Adipocyte (in vitro differentiated cells): ENCODE measurements around the gene ADGRB3.

Experiments used
- DNase-seq: peaks from one replicate; pipeline ENCODE4 v3.0.0-alpha.2; 2015; ENCODE audit warnings: low read depth
- H3K27me3 ChIP-seq: replicated peaks from 2 replicates; pipeline ENCODE4 v1.7.0; 2013; ENCODE audit warnings: mild to moderate bottlenecking, low read length, moderate library complexity; ENCODE audit not compliant: control insufficient read depth, insufficient read depth
- H3K36me3 ChIP-seq: 2 replicates; pipeline ENCODE4 v1.7.0; 2013; ENCODE audit warnings: low read length, mild to moderate bottlenecking, moderate library complexity; ENCODE audit not compliant: control insufficient read depth, insufficient read depth, severe bottlenecking
- H3K4me1 ChIP-seq: 2 replicates; pipeline ENCODE4 v1.7.0; 2013; ENCODE audit warnings: mild to moderate bottlenecking, low read length, moderate library complexity; ENCODE audit not compliant: control insufficient read depth, insufficient read depth
- H3K4me3 ChIP-seq: 2 replicates; pipeline ENCODE4 v1.7.0; 2013; ENCODE audit warnings: mild to moderate bottlenecking, low read length, moderate library complexity
- H3K9ac ChIP-seq: 2 replicates; pipeline ENCODE4 v1.7.0; 2013; ENCODE audit warnings: mild to moderate bottlenecking, low read length, moderate library complexity
- H3K9me3 ChIP-seq: 2 replicates; pipeline ENCODE4 v1.7.0; 2013; ENCODE audit warnings: mild to moderate bottlenecking, low read length, moderate library complexity; ENCODE audit not compliant: control insufficient read depth

The ADGRB3 gene

DNA sequence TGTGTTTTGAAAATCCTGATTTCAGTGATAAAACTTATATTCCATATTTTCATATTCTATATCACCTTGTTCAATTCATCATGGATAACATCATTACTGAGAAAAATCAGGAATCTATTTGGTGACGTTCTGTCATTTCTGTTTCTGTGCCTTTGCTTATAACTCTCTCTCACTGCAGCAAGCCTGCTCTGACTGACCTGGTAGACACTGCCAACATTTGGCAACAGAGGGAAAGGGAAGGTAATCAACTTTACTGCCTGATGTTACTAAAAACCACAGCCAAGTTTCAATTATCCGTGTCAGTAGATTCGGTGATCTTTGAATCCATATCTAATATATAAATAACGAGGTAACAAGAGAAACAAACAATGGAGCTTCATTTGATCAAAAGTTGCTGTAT, 659.8 kb downstream of the ADGRB3 start:
- no peaks in the 10 kb centered on the region for H3K27me3 ChIP-seq
- H3K36me3 ChIP-seq: no peaks in the 10 kb centered on the region
- H3K9ac ChIP-seq: no peak overlapping the region
- H3K9me3 ChIP-seq: no peaks in the 10 kb centered on the region
- DNase-seq: no peak
- H3K4me1 ChIP-seq: no peaks in the 10 kb centered on the region
- no peak overlapping the region for H3K4me3 ChIP-seq

GRCh38 chr6:69303382-69303781, 668.3 kb downstream of the ADGRB3 start:
- H3K9me3 ChIP-seq: no peaks in the 10 kb centered on the region
- no peaks in the 10 kb centered on the region for H3K4me1 ChIP-seq
- H3K36me3 ChIP-seq: no peaks in the 10 kb centered on the region
- H3K27me3 ChIP-seq: no peaks in the 10 kb centered on the region
- no peak overlapping the region for H3K4me3 ChIP-seq
- no peak overlapping the region for H3K9ac ChIP-seq
- DNase-seq: no peak

GRCh38 chr6:69305456-69305855, 670.4 kb downstream of the ADGRB3 start:
- Histone ChIP-seq H3K9me3 (no peaks in the 10 kb centered on the region), H3K4me1 (no peaks in the 10 kb centered on the region), H3K4me3 (no peak overlapping the region), H3K9ac (no peak overlapping the region), H3K36me3 (no peaks in the 10 kb centered on the region), H3K27me3 (no peaks in the 10 kb centered on the region)
- DNase-seq: no peak

GRCh38 chr6:69308584-69308983, 673.5 kb downstream of the ADGRB3 start:
- Histone ChIP-seq H3K9ac (no peak overlapping the region), H3K4me3 (no peak overlapping the region), H3K36me3 (no peaks in the 10 kb centered on the region), H3K4me1 (no peaks in the 10 kb centered on the region), H3K27me3 (no peaks in the 10 kb centered on the region), H3K9me3 (no peaks in the 10 kb centered on the region)
- DNase-seq: no peak

DNA sequence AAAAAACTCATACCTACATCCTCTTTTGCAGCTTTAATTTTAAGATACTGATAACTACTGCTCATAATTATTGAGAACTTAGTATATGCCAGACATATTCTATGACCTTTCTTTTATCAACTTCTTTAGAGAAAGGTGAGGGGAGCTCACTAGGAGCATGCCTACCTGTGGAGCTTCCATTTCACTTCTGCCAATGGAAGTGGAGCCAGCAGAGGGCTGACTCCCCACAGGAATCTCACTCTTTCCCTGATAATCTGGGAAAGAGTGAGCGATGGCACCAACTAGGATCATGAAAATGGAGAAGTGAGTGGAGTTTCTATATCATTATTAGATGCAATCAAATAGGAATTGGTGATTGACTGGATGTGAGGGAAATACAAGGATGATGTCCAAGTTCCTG, 676.8 kb downstream of the ADGRB3 start:
- no peaks in the 10 kb centered on the region for H3K4me1 ChIP-seq
- no peaks in the 10 kb centered on the region for H3K36me3 ChIP-seq
- no peaks in the 10 kb centered on the region for H3K27me3 ChIP-seq
- DNase-seq: no peak
- no peaks in the 10 kb centered on the region for H3K9me3 ChIP-seq
- no peak overlapping the region for H3K9ac ChIP-seq
- H3K4me3 ChIP-seq: no peak overlapping the region

GRCh38 chr6:69314001-69314400, 678.9 kb downstream of the ADGRB3 start:
- Histone ChIP-seq H3K9ac (no peak overlapping the region), H3K4me3 (no peak overlapping the region), H3K9me3 (no peaks in the 10 kb centered on the region), H3K4me1 (no peaks in the 10 kb centered on the region), H3K36me3 (no peaks in the 10 kb centered on the region), H3K27me3 (no peaks in the 10 kb centered on the region)
- no peak for DNase-seq

GRCh38 chr6:69314531-69314930, 679.4 kb downstream of the ADGRB3 start:
- H3K27me3 ChIP-seq: no peaks in the 10 kb centered on the region
- no peaks in the 10 kb centered on the region for H3K36me3 ChIP-seq
- no peaks in the 10 kb centered on the region for H3K9me3 ChIP-seq
- H3K4me3 ChIP-seq: no peak overlapping the region
- no peak overlapping the region for H3K9ac ChIP-seq
- H3K4me1 ChIP-seq: no peaks in the 10 kb centered on the region
- DNase-seq: no peak

DNA sequence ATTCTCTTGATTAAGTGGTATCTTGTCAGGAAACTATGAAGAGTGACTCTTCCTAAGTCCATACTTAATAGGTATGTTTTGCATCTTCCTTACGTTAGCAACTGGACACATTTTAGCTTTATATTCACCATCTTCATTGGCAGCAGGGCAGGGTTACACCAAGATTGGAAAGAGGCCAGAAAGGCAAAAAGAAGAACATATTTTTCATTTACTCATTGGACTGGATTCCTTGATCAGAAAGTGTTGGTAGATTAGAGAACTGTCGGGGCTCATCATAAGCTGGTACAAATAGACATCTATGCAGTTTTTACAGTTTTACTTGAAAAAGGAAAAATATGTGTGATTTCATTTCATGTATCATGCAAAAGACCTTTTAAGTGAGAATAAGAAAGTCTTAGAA, 696.8 kb downstream of the ADGRB3 start:
- Histone ChIP-seq H3K9ac (no peak overlapping the region), H3K36me3 (no peaks in the 10 kb centered on the region), H3K4me3 (no peak overlapping the region), H3K9me3 (no peaks in the 10 kb centered on the region), H3K4me1 (no peaks in the 10 kb centered on the region), H3K27me3 (no peaks in the 10 kb centered on the region)
- DNase-seq: no peak

DNA sequence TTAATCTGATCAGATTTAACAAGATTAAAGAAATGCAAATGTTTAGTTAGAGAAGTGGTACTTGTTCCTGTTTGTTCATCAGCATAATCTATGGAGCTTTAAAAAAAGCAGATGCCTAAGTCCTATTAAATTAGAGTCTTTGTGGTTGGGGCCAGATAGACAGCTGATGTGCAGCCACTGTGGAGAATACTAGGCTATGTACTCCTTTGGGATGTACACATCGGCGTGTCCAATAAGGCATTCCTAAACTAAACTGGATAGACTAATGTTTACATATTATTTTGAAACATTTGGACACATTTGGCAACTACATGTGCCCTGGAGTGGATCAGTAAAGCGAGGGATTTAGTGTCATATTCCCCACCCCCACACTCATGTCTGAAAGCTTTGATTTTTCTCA, 702.2 kb downstream of the ADGRB3 start:
- no peak overlapping the region for H3K9ac ChIP-seq
- H3K27me3 ChIP-seq: no peaks in the 10 kb centered on the region
- no peaks in the 10 kb centered on the region for H3K9me3 ChIP-seq
- no peak for DNase-seq
- no peaks in the 10 kb centered on the region for H3K36me3 ChIP-seq
- no peaks in the 10 kb centered on the region for H3K4me1 ChIP-seq
- H3K4me3 ChIP-seq: no peak overlapping the region

DNA sequence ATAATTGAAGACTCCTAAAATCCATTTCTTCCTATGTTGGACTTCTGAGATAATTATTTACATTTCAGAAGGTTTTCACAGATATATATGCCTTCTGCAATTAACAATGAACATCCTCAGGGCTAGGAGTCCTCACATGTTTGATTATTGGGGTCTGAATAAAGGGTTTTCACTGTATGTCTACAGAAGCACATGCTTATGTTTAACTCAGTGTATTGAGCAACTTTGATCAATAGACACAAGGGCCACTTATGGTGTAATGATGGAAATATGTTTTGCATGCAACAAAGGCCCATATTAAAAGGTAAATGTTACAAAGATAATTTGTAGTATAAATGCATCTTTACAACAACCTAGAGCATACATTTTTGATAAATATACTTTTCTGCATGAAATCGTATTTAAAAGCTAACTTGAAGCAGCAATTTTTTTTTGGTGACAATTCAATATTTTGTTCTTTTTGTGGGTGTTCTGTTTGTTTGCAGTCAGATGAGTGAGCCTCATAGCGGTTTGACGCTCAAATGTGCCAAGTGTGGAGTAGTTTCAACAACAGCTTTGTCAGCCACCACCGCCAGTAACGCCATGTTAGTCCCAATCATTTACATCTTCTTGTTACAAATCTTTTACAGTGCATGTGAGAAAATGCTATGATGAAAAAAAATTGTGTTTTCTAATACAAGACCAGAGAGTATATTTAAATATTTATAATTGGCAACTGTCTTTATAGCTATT, 703.5 kb downstream of the ADGRB3 start:
- no peak for DNase-seq
- Histone ChIP-seq H3K9me3 (no peaks in the 10 kb centered on the region), H3K4me1 (no peaks in the 10 kb centered on the region), H3K4me3 (no peak overlapping the region), H3K27me3 (no peaks in the 10 kb centered on the region), H3K36me3 (no peaks in the 10 kb centered on the region), H3K9ac (no peak overlapping the region)

DNA sequence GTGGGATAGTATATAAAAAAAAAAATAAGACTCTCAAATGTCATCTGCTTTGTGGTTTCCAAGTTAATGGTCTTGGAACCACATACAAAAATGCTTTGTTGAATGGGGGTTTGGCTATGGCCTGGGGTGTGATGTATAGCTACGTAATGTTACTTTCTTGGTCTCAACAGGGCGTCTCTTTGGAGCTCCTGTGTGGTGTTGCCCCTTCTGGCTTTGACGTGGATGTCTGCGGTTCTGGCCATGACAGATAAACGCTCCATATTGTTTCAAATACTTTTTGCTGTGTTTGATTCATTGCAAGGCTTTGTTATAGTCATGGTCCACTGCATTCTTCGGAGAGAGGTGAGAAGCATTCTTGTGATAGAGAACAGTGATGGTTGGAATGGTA, 704.1 kb downstream of the ADGRB3 start:
- Histone ChIP-seq H3K4me3 (no peak overlapping the region), H3K4me1 (no peaks in the 10 kb centered on the region), H3K27me3 (no peaks in the 10 kb centered on the region), H3K36me3 (no peaks in the 10 kb centered on the region), H3K9me3 (no peaks in the 10 kb centered on the region), H3K9ac (no peak overlapping the region)
- DNase-seq: no peak

- Histone ChIP-seq H3K9ac (no peak overlapping the region), H3K36me3 (no peaks in the 10 kb centered on the region), H3K9me3 (no peaks in the 10 kb centered on the region), H3K27me3 (no peaks in the 10 kb centered on the region), H3K4me3 (no peak overlapping the region), H3K4me1 (no peaks in the 10 kb centered on the region)
- no peak for DNase-seq
Observed at GRCh38 chr6:69340196-69340595, 705.1 kb downstream of the ADGRB3 start.
